Stimulated activated CD4-positive, alpha-beta T cell treated with anti-CD3 and anti-CD28 coated beads, Interleukin-12 subunit alpha, Interleukin-12 subunit beta, amount 100 ng/mL, for 48 hours (primary cell): ENCODE results near the gene SHC2.

Source experiments
- DNase-seq, 3 donors: peaks; one replicate each; pipeline ENCODE4 v3.0.0-alpha.2; 2020; ENCODE audit warnings: low read depth in 2 of 3, low spot score in 1 of 3

The SHC2 gene

DNA sequence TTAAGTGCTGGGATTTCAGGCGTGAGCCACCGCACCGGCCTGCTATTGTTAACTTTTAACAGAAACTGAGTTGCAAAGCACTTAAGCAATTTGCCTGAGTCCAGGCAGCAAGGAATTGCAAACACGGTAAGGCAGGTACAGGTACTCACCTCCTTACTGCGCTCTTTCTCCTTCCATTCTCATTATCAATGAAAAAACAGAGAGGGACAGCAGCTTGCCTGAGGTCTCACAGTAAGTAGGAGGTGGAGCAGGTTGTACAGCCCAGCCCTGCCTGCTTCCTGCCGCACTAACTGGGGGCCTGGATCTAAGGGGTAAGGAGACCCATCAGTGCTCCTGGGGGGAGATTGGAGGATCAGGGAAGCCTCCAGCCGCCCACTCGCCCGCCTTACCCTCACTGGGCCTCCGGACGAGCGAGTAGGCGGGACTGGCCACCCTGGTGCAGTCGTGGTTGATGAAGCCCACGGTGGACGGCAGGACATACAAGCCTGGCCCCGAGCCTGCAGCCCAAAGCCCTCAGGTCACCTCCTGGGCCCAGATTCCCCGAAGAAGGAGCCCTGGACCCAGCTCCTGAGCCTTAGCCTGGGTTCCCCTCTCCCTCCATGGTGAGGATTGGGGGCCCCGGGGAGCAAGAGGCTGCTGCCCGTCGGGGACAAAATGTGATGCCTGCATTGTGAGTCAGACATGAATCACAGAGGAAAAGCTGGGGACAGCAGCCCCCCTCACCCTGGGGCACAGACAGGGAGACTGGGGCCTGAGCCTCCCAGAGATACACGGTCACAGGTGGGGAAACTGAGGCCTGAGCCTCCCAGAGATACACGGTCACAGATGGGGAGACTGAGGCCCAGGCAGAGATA is 11.4 kb upstream of the SHC2 start:
- DNase-seq = no peak

- DNase-seq = no peak
Observed at GRCh38 chr19:470701-471100, 9.9 kb upstream of the SHC2 start.

DNA sequence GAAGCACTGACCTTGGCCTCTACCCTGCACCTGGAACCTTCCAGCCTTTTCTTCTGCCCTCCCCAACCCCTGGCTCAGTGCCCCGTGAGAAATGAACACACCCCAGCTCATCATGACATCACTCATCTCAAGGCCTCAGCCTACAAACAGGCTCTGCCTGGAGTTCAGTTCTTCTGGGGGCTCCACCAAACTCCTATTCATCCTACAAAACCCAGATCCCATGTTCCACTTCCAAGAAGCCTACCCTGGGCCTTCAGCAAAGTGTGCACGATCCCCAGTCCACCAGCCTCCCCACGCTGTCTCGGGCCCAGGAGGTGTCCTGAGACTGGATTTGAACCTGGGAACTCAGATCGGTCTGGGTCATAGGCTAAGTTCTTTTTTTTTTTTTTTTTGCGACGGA is 9.0 kb upstream of the SHC2 start:
- DNase-seq = no peak

GRCh38 chr19:468587-469256 is 7.9 kb upstream of the SHC2 start:
- DNase-seq = no peak

DNA sequence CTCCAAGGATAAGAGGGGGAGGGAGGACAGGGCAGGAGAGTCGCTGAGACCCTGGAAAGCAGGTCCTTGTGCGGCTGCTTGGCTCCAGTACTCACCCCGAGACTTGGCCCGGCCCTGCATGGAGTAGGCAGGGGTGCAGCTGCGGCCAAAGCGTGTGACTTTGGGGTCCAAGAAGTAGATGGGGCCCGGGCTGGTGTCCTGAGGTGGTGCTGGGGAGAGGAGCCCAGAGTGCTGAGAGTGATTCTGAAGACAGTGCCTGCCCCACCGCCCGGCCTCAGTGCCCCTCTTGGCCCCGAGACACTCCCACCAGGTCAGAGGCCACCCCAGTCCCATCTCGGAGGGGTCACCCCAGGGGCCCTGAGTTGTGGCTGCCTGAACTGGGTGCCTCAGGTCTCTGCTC is 6.7 kb upstream of the SHC2 start:
- no peak for DNase-seq

DNA sequence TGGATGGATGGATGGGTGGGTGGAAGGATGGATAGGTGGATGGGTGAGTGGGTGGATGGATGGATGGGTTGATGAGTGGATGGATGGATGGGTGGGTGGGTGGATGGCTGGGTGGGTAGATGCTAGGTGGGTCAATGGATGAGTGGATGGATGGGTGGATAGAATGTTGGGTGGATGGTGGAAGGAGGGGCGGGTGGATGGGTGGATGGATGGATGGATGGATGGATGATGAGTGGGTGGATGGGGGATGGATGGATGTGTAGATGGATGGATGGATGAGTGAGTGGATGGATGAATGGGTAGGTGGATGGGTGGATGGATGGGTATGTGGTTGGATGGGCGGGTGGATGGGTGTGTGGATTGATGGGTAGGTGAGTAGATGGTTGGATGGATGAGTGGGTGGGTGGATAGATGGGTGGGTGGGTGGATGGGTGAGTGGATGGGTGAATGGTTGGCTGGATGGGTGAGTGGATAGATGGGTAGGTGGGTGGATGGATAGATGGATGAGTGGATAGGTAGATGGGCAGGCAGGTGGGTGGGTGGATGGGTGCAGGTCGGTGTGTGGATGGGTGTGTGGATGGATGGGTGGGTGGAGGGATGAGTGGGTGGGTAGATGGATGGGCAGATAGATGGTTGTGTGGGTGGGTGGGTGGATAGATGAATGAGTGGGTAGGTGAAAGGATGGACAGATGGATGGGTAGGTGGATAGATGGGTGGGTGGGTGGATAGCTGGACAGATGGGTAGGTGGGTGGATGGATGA is 4.4 kb upstream of the SHC2 start:
- no peak for DNase-seq

GRCh38 chr19:464208-464545 is 3.3 kb upstream of the SHC2 start:
- no peak for DNase-seq

DNA sequence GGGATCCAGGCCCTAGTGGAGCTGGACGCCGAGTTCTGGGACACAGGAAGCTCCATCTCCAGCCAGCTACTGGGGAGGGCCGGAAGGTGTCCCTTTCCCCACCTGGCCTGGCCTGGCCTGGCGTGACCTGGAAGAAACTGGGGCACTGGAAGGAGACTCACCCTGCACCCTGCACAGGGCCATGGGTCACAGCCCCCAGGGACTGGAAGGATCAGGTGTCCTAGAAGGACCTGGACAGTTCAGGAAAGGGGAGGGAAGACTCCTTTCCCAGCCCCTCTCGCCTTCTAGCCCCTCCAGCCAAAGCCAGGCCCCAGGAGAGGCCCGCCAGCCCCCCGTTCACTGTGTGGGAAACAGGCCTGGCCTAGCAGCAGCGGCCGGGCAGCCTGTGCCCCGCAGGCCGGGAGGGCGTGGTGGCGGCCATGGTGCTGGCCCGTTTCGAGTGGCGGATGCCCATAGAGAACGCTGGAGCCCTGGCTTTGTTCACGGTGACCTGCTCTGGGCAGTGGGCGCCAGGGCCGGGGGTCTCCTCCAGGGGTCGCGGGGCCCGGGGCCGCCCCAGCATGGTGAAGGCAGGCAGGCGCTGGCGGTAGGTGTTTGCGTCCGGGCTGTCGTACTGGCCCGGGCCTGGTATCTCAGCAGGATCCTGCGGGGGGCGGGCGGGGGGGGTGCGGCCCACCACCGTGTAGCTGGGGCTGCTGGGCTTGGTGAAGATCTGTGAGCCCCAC is 2.8 kb upstream of the SHC2 start:
- no peak for DNase-seq

DNA sequence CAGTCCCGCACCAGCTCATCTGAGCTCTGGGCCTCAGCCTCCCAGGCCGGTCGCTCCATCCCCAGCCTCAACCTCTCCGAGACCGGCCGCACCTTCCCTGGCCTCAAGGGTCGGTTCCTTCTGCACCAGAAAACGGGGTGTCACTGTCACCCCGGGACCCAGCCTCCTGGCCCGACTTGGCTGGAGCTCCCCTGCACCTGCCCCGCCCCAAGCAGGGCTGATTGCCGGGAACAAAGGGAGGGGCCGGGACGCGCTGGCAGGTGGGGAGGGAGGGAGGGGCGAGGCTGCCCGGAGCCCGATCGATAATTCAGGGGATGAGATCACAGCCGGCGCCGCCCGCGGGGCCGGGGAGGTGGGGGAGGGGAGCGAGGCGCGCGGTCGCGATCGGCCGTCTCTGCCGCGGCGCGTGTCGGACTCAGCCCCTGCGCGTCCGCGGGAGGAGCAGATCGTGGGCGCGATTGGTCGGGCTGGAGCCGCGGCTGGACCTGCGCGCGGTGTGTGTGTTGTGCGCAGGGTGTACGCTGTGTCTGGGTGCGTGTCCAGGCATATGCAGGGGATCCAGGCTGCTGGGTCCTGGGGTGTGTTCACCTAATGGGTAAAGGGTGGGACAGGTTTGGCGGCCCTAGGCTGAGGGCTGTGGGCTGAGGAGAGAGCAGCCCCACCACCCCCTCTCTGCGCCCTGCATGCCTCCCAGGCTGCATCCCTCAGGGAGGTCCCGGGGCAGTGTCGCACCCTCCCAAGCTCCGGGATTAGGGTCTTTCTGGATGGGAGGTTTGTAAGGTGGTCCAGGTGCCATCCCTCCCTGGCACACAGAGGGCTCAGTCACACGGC is 1.1 kb upstream of the SHC2 start:
- DNase-seq = no peak

- peak in 2 of 3 donors; percentile 8 to 14 for DNase-seq
Observed at GRCh38 chr19:459724-460511, 915 bp downstream of the SHC2 start.

- no peak for DNase-seq
Observed at GRCh38 chr19:458091-459042, 2.5 kb downstream of the SHC2 start.

GRCh38 chr19:457636-458035 is 3.2 kb downstream of the SHC2 start:
- no peak for DNase-seq

- no peak for DNase-seq
Observed at GRCh38 chr19:456547-457110, 4.2 kb downstream of the SHC2 start.

DNA sequence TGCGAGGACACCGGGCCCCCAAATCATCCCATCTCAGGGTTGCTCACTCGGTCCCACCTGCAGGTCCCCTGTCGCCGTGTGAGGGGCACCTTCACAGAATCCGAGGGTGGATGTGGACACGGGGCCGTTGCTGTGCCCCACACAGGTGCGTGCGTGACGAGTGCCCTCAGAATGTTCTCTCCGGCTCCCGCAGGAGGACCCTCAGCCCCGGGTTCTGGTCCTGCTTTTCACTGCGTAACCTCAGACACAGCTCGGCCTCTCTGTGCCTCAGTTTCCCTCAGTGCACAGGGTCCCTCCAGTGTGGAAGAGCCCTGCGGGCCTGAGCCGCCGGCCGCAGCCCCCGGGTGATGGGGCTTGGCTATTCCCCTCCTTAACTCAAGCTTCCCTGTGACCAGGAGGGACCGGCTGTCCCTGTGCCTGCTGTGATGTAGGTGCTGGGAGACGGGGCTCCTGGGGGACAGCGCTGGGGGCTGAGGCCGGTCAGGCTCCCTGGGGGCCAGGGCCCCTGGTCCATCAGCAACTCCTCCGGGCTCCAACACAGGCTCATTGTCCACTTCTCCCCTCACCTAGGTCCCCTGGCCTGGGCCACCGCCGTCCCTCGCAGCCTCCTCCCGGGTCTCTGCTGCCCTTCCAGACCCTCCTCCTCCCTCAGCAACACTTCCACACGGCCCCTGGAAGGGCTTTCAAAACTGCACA is 4.8 kb downstream of the SHC2 start:
- DNase-seq = no peak

- no peak for DNase-seq
Observed at GRCh38 chr19:455031-455705, 5.7 kb downstream of the SHC2 start.

GRCh38 chr19:453606-454005 is 7.2 kb downstream of the SHC2 start:
- no peak for DNase-seq

GRCh38 chr19:452829-453228 is 8.0 kb downstream of the SHC2 start:
- DNase-seq = no peak
